ENCODE results near the gene AUH. TPM values are rescaled to one million over a fixed set of nuclear protein-coding genes. Genes with fewer than 3 reads are reported as not detected.

AUH gene
- total and polyA plus RNA-seq, 8 donors, result 13.6 to 33.7 (median 23.0) TPM

- TF ChIP-seq, protein P1, sequence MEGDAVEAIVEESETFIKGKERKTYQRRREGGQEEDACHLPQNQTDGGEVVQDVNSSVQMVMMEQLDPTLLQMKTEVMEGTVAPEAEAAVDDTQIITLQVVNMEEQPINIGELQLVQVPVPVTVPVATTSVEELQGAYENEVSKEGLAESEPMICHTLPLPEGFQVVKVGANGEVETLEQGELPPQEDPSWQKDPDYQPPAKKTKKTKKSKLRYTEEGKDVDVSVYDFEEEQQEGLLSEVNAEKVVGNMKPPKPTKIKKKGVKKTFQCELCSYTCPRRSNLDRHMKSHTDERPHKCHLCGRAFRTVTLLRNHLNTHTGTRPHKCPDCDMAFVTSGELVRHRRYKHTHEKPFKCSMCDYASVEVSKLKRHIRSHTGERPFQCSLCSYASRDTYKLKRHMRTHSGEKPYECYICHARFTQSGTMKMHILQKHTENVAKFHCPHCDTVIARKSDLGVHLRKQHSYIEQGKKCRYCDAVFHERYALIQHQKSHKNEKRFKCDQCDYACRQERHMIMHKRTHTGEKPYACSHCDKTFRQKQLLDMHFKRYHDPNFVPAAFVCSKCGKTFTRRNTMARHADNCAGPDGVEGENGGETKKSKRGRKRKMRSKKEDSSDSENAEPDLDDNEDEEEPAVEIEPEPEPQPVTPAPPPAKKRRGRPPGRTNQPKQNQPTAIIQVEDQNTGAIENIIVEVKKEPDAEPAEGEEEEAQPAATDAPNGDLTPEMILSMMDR (IDR thresholded peaks at IDR 0.05), result no peak
- no peak for ATAC-seq
Measured at GRCh38 chr9:91214086-91214485, 147.6 kb downstream of the AUH start.

DNA sequence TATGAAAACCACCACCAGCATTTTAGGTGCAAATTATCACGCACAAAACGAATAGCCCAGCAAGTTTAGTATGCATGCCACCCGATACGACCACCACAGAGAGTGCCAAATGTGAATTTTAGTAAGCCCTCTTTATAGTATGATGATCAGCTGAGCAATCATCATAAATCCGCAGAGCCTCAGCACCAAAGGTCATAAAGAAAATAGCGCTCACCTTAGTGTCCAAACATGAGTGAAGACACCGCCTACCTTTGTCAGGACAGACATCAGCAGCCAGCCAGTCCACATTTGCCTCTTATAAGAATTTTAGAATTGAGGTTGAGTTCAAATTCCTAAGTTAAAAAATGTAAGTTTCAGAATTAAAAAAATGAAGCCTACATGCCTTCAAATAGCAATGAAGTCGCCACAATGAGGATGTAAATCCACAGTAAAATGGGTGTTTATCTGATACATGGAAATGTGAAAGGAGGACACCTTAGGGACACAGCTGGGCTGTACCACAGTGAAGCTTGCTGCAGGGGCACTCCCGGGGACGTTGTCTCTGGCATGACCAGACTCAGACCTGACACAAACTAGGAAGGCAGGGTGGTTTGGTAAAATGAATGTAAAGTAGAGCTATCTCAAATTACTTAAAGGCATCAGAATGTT is 149.0 kb downstream of the AUH start:
- intact Hi-C loops (cut with DNase I), result no loop called here
- no peak for ATAC-seq
- Histone ChIP-seq H3K36me3 (no peaks in the 10 kb centered on the region), H3K4me1 (peaks cover 10 to 14% of the 10 kb centered on the region in 2 donors), H3K4me3 (no peak overlapping the region), H3K27ac (peak overlapping the region; percentile 20 to 57), H3K27me3 (no peaks in the 10 kb centered on the region), H3K9me3 (no peaks in the 10 kb centered on the region)
- TF ChIP-seq, protein P1 (IDR thresholded peaks at IDR 0.05), result no peak
- no peak for DNase-seq

More at GRCh38 chr9:91214086-91214485, 147.6 kb downstream of the AUH start:
- Histone ChIP-seq H3K27ac (no peak overlapping the region), H3K4me3 (no peak overlapping the region), H3K9me3 (no peaks in the 10 kb centered on the region), H3K4me1 (peaks cover 0 to under 1% of the 10 kb centered on the region in 2 donors), H3K36me3 (no peaks in the 10 kb centered on the region), H3K27me3 (no peaks in the 10 kb centered on the region)
- no peak for DNase-seq
- intact Hi-C loops (cut with DNase I), result no loop called here

DNA sequence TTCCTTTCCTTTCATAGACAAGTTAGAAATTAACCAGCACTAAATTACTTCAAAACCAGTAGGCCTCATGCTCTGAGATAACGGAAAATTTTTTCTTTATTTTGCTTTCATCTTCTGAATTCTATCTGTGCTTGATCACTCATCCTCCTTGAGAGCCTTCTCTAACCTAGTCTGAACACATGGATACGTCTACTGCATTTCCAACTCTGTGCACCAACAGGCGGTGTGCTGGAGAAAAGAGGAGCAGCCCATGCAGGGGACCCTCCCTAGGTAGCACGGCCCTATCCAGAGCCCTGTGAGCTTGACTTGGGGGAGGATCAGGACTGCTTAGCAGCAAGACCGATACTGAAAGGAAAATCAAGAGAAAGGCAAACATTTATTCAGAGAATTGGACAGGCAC is 149.8 kb downstream of the AUH start:
- Histone ChIP-seq H3K27ac (peak overlapping the region; percentile 20 to 57), H3K4me3 (no peak overlapping the region), H3K4me1 (peaks cover 16 to 22% of the 10 kb centered on the region in 2 donors), H3K36me3 (no peaks in the 10 kb centered on the region), H3K27me3 (no peaks in the 10 kb centered on the region), H3K9me3 (no peaks in the 10 kb centered on the region)
- DNase-seq (no peak), ATAC-seq (peak; percentile 71)
- intact Hi-C loops (cut with DNase I), result no loop called here
- TF ChIP-seq, protein P1 (IDR thresholded peaks at IDR 0.05), result no peak

GRCh38 chr9:91211414-91211813 is 150.3 kb downstream of the AUH start:
- Histone ChIP-seq H3K36me3 (no peaks in the 10 kb centered on the region), H3K27ac (peak overlapping the region; percentile 20 to 57), H3K27me3 (no peaks in the 10 kb centered on the region), H3K4me1 (peaks cover 16 to 22% of the 10 kb centered on the region in 2 donors), H3K4me3 (no peak overlapping the region), H3K9me3 (no peaks in the 10 kb centered on the region)
- ATAC-seq (peak; percentile 9), DNase-seq (no peak)
- intact Hi-C loops (cut with DNase I), result no loop called here
- TF ChIP-seq, protein P1 (IDR thresholded peaks at IDR 0.05), result no peak

DNA sequence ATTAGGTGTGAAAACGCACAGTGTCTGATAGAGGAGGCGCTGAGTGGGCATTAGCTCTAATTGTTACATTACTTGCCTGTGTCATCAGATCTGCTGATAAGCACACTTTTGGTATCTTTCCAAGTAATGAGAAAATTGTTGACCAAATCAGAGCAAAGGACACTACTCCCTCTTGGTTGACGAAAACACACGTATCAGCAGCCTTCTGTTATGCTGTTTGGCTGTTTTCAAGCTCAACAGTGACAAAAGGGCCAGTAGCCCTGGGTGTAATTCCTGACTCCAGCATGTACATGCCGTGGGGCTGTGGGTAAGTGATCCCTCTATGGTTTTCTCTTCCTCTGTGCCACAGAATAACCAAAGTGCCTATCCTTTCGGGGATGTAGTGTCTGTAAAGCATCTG is 151.4 kb downstream of the AUH start:
- Histone ChIP-seq H3K36me3 (no peaks in the 10 kb centered on the region), H3K9me3 (no peaks in the 10 kb centered on the region), H3K4me3 (no peak overlapping the region), H3K27ac (no peak overlapping the region), H3K4me1 (peaks cover 16 to 22% of the 10 kb centered on the region in 2 donors), H3K27me3 (no peaks in the 10 kb centered on the region)
- TF ChIP-seq, protein P1 (IDR thresholded peaks at IDR 0.05), result no peak
- intact Hi-C loops (cut with DNase I), result no loop called here
- no peak for DNase-seq
- ATAC-seq, result no peak
